ENCODE results near the gene KIF13A.

The KIF13A gene

GRCh38 chr6:17945575-17945974 lies 41.9 kb downstream of the KIF13A start:
- Histone ChIP-seq H3K27ac (peak overlapping the region; percentile 3 to 13), H3K4me3 (no peak overlapping the region)
- no peak for TF ChIP-seq CTCF (IDR thresholded peaks at IDR 0.05)
- DNase-seq (ENCODE audit: low spot score) = no peak

- H3K4me3 ChIP-seq = no peak overlapping the region
- H3K27ac ChIP-seq = no peak overlapping the region
- DNase-seq (ENCODE audit: low spot score) = no peak
- TF ChIP-seq CTCF (IDR thresholded peaks at IDR 0.05) = no peak
These were observed 42.3 kb downstream of the KIF13A start for GRCh38 chr6:17945111-17945510.

- no peak overlapping the region for H3K27ac ChIP-seq
- H3K4me3 ChIP-seq = no peak overlapping the region
- no peak for DNase-seq (ENCODE audit: low spot score)
- no peak for TF ChIP-seq CTCF (IDR thresholded peaks at IDR 0.05)
These were observed 46.1 kb downstream of the KIF13A start for GRCh38 chr6:17941318-17941717.

GRCh38 chr6:17940151-17940792 lies 47.2 kb downstream of the KIF13A start:
- no peak for DNase-seq (ENCODE audit: low spot score)
- Histone ChIP-seq H3K27ac (no peak overlapping the region), H3K4me3 (no peak overlapping the region)
- no peak for TF ChIP-seq CTCF (IDR thresholded peaks at IDR 0.05)

- H3K4me3 ChIP-seq = no peak overlapping the region
- DNase-seq (ENCODE audit: low spot score) = no peak
- no peak overlapping the region for H3K27ac ChIP-seq
- TF ChIP-seq CTCF (IDR thresholded peaks at IDR 0.05) = no peak
These were observed 48.5 kb downstream of the KIF13A start for GRCh38 chr6:17938901-17939300.

GRCh38 chr6:17935188-17936149 lies 52.0 kb downstream of the KIF13A start:
- Histone ChIP-seq H3K4me3 (peak overlapping the region; percentile 36), H3K27ac (peak overlapping the region; percentile 58 to 79)
- TF ChIP-seq CTCF (IDR thresholded peaks at IDR 0.05) = no peak
- no peak for DNase-seq (ENCODE audit: low spot score)
